ENCODE data around the gene C12orf56. TPM values are rescaled to one million over a fixed set of nuclear protein-coding genes. Genes with fewer than 3 reads are reported as not detected.

The C12orf56 gene
- 0.40 TPM in 1 of 2 replicates, not detected in the other for total RNA-seq

GRCh38 chr12:64390275-64390851 lies at the start of gene C12orf56:
Gene C12orf56, minus strand, starts transcription at chr12:64390758. Its CDS starts 193 bp downstream, at chr12:64390565.
- intact Hi-C loops (cut with micrococcal nuclease) = no loop called here
- H3K4me1 Mint-ChIP-seq = peaks cover 12% of the 10 kb centered on the region
- peak; percentile 72 for DNase-seq
- H3K4me3 Mint-ChIP-seq = peak within 1 kb of the TSS; percentile 79
- no peaks in the 10 kb centered on the region for H3K36me3 Mint-ChIP-seq (ENCODE audit: low read depth)
- H3K9me3 Mint-ChIP-seq = no peaks in the 10 kb centered on the region
- peaks cover 13% of the 10 kb centered on the region for H3K27me3 Mint-ChIP-seq
- H3K27ac Mint-ChIP-seq = no peak within 1 kb of the TSS

GRCh38 chr12:64440100-64440499 lies 49.5 kb upstream of the C12orf56 start:
- intact Hi-C loops (cut with micrococcal nuclease) = no loop called here
- Mint-ChIP-seq H3K4me3 (no peak overlapping the region), H3K27me3 (no peaks in the 10 kb centered on the region), H3K36me3 (ENCODE audit: low read depth) (peaks cover 59% of the 10 kb centered on the region), H3K27ac (no peak overlapping the region), H3K9me3 (no peaks in the 10 kb centered on the region), H3K4me1 (peaks cover 2% of the 10 kb centered on the region)
- no peak for DNase-seq

GRCh38 chr12:64433915-64434314 lies 43.4 kb upstream of the C12orf56 start:
- Mint-ChIP-seq H3K27ac (no peak overlapping the region), H3K4me3 (no peak overlapping the region), H3K4me1 (peaks cover 3% of the 10 kb centered on the region), H3K9me3 (no peaks in the 10 kb centered on the region), H3K27me3 (no peaks in the 10 kb centered on the region), H3K36me3 (ENCODE audit: low read depth) (peaks cover 79% of the 10 kb centered on the region)
- DNase-seq = no peak
- intact Hi-C loops (cut with micrococcal nuclease) = no loop called here

GRCh38 chr12:64431791-64432190 lies 41.2 kb upstream of the C12orf56 start:
- Mint-ChIP-seq H3K36me3 (ENCODE audit: low read depth) (peaks cover 75% of the 10 kb centered on the region), H3K27me3 (no peaks in the 10 kb centered on the region), H3K4me3 (no peak overlapping the region), H3K27ac (no peak overlapping the region), H3K9me3 (no peaks in the 10 kb centered on the region), H3K4me1 (peaks cover 3% of the 10 kb centered on the region)
- no peak for DNase-seq
- intact Hi-C loops (cut with micrococcal nuclease) = no loop called here

- Mint-ChIP-seq H3K27me3 (no peaks in the 10 kb centered on the region), H3K36me3 (ENCODE audit: low read depth) (peaks cover 80% of the 10 kb centered on the region)
- intact Hi-C loops (cut with micrococcal nuclease) = no loop called here
Observed at GRCh38 chr12:64430886-64431285, 40.3 kb upstream of the C12orf56 start.

GRCh38 chr12:64428956-64429355 lies 38.4 kb upstream of the C12orf56 start:
- no peak for DNase-seq
- no peaks in the 10 kb centered on the region for H3K9me3 Mint-ChIP-seq
- peaks cover 82% of the 10 kb centered on the region for H3K36me3 Mint-ChIP-seq (ENCODE audit: low read depth)
- intact Hi-C loops (cut with micrococcal nuclease) = no loop called here
- no peak overlapping the region for H3K4me3 Mint-ChIP-seq
- H3K4me1 Mint-ChIP-seq = peaks cover 3% of the 10 kb centered on the region
- H3K27me3 Mint-ChIP-seq = no peaks in the 10 kb centered on the region
- H3K27ac Mint-ChIP-seq = no peak overlapping the region

More at GRCh38 chr12:64430886-64431285, 40.3 kb upstream of the C12orf56 start:
- Mint-ChIP-seq H3K4me3 (no peak overlapping the region), H3K4me1 (peaks cover 3% of the 10 kb centered on the region), H3K9me3 (no peaks in the 10 kb centered on the region), H3K27ac (no peak overlapping the region)
- no peak for DNase-seq

- Mint-ChIP-seq H3K4me1 (peaks cover 1% of the 10 kb centered on the region), H3K27ac (no peak overlapping the region)
Observed at GRCh38 chr12:64427988-64428387, 37.4 kb upstream of the C12orf56 start.

GRCh38 chr12:64419696-64420095 lies 29.1 kb upstream of the C12orf56 start:
- DNase-seq = no peak
- Mint-ChIP-seq H3K36me3 (ENCODE audit: low read depth) (peaks cover 71% of the 10 kb centered on the region), H3K9me3 (no peaks in the 10 kb centered on the region), H3K27me3 (no peaks in the 10 kb centered on the region), H3K4me3 (no peak overlapping the region), H3K4me1 (peaks cover 20% of the 10 kb centered on the region), H3K27ac (peak overlapping the region; percentile 63)
- intact Hi-C loops (cut with micrococcal nuclease) = loop anchor here (5.0 kb wide), 1 partner anchor 73 kb away; no protein-coding TSS in a partner anchor

More at GRCh38 chr12:64427988-64428387, 37.4 kb upstream of the C12orf56 start:
- Mint-ChIP-seq H3K4me3 (no peak overlapping the region), H3K27me3 (no peaks in the 10 kb centered on the region), H3K36me3 (ENCODE audit: low read depth) (peaks cover 84% of the 10 kb centered on the region), H3K9me3 (no peaks in the 10 kb centered on the region)
- intact Hi-C loops (cut with micrococcal nuclease) = no loop called here
- no peak for DNase-seq

- Mint-ChIP-seq H3K36me3 (ENCODE audit: low read depth) (peaks cover 68% of the 10 kb centered on the region), H3K4me3 (no peak overlapping the region), H3K9me3 (no peaks in the 10 kb centered on the region), H3K27ac (peak overlapping the region; percentile 56), H3K27me3 (no peaks in the 10 kb centered on the region), H3K4me1 (peaks cover 20% of the 10 kb centered on the region)
- intact Hi-C loops (cut with micrococcal nuclease) = loop anchor here (5.0 kb wide), 1 partner anchor 74 kb away; no protein-coding TSS in a partner anchor
- no peak for DNase-seq
Observed at GRCh38 chr12:64418209-64418608, 27.7 kb upstream of the C12orf56 start.

GRCh38 chr12:64413884-64414283 lies 23.3 kb upstream of the C12orf56 start:
- Mint-ChIP-seq H3K4me1 (peaks cover 29% of the 10 kb centered on the region), H3K36me3 (ENCODE audit: low read depth) (peaks cover 64% of the 10 kb centered on the region), H3K4me3 (no peak overlapping the region), H3K9me3 (no peaks in the 10 kb centered on the region), H3K27me3 (no peaks in the 10 kb centered on the region), H3K27ac (no peak overlapping the region)
- no peak for DNase-seq
- intact Hi-C loops (cut with micrococcal nuclease) = no loop called here

- intact Hi-C loops (cut with micrococcal nuclease) = no loop called here
- Mint-ChIP-seq H3K27ac (no peak overlapping the region), H3K4me1 (peaks cover 27% of the 10 kb centered on the region), H3K36me3 (ENCODE audit: low read depth) (peaks cover 56% of the 10 kb centered on the region), H3K27me3 (no peaks in the 10 kb centered on the region), H3K9me3 (no peaks in the 10 kb centered on the region), H3K4me3 (no peak overlapping the region)
- DNase-seq = no peak
Observed at GRCh38 chr12:64412459-64412858, 21.9 kb upstream of the C12orf56 start.

GRCh38 chr12:64411427-64411826 lies 20.9 kb upstream of the C12orf56 start:
- Mint-ChIP-seq H3K27me3 (no peaks in the 10 kb centered on the region), H3K4me1 (peaks cover 33% of the 10 kb centered on the region), H3K9me3 (no peaks in the 10 kb centered on the region), H3K36me3 (ENCODE audit: low read depth) (peaks cover 51% of the 10 kb centered on the region), H3K27ac (no peak overlapping the region), H3K4me3 (no peak overlapping the region)
- intact Hi-C loops (cut with micrococcal nuclease) = no loop called here
- DNase-seq = no peak

- H3K27ac Mint-ChIP-seq = peak overlapping the region; percentile 9
- H3K4me1 Mint-ChIP-seq = peaks cover 33% of the 10 kb centered on the region
- no peak for DNase-seq
- intact Hi-C loops (cut with micrococcal nuclease) = loop anchor here (10.0 kb wide), 1 partner anchor 1803 kb away; no protein-coding TSS in a partner anchor
- H3K36me3 Mint-ChIP-seq (ENCODE audit: low read depth) = peaks cover 33% of the 10 kb centered on the region
- no peaks in the 10 kb centered on the region for H3K27me3 Mint-ChIP-seq
- H3K4me3 Mint-ChIP-seq = no peak overlapping the region
- no peaks in the 10 kb centered on the region for H3K9me3 Mint-ChIP-seq
Observed at GRCh38 chr12:64407342-64408223, 17.0 kb upstream of the C12orf56 start.
